SKM-1 (cell line): Measurements from ENCODE around the gene RBM38.

Experiments used
- DNase-seq: peaks from one replicate; lab custom pipeline; 2025; ENCODE audit not compliant: unreplicated experiment; lab: John Stamatoyannopoulos, UW

The RBM38 gene

DNA sequence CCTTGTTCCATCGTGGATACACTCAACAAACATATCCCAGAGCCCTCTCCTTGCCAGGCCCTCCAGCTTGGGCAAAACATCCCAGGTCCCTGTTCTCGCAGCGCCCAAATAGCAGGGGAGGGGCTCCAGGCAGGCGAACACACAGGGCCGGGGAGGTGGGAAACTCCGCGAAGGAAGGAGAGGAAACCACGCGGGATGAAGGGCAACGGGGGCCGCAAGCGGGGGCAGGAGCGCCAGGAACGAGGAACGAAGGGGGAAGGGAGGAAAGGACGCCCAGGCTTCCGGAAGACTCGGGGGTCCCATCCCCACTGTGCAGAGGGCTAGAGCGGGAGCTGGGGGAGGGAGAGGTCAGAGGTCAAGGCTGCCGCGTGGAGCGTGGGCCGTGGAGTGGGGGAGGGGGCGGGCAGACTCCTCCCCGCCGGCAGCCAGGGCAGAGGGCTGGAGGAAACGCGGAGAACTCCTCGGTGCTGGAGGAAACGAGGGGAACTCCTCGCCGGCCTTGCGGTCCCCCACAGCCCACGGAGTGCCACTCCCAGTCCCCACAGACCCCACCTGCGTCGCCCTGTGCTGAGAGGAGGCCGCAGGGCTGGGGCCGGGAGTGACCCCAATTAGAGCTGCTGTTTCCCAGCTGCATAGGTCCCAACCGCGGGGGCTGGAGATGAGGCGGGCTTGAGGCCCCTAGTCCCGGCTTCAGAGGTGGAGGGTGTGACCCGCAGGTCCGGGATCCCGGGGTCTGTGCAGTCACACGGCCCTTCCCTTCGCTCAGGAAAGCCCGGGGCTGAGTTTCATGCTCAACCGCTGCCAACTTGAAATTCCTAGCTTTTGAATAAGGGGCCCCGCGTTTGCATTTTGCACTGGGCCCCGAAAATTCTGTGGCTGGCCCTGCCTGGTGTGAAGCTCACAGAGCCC lies 1.2 kb upstream of the RBM38 start:
- DNase-seq = no peak

DNA sequence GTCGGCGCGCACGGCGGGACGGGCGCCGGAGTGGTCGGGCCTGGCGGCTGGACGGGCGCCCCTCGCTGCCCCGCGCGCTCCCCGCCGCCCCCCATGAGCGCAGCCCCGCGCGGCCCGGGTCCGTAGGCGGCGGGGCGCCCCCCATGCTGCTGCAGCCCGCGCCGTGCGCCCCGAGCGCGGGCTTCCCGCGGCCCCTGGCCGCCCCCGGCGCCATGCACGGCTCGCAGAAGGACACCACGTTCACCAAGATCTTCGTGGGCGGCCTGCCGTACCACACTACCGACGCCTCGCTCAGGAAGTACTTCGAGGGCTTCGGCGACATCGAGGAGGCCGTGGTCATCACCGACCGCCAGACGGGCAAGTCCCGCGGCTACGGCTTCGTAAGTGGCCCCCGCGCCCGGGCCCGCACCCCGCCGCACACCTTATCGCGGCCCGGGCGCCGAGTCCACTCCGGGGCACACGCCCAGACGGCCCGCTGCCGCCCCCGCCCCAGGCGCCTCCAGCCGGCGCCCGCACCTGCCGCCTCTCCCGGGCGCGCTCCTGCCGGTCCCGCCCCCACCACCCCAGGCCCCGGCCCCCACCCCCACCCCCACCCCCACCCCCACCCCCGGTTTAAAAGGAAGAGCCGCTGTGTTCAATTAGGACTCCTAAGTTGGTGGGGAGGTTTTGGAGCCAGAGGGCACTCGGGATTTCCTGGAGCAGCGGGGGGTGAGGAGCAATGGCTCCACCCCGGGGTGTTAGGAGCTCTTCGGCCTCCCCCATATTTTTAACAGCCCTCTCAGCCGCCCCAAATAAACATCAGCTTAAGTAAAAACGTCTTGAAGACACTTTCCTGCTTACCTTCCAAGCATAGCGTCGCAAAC lies 474 bp downstream of the RBM38 start:
- DNase-seq = no peak

DNA sequence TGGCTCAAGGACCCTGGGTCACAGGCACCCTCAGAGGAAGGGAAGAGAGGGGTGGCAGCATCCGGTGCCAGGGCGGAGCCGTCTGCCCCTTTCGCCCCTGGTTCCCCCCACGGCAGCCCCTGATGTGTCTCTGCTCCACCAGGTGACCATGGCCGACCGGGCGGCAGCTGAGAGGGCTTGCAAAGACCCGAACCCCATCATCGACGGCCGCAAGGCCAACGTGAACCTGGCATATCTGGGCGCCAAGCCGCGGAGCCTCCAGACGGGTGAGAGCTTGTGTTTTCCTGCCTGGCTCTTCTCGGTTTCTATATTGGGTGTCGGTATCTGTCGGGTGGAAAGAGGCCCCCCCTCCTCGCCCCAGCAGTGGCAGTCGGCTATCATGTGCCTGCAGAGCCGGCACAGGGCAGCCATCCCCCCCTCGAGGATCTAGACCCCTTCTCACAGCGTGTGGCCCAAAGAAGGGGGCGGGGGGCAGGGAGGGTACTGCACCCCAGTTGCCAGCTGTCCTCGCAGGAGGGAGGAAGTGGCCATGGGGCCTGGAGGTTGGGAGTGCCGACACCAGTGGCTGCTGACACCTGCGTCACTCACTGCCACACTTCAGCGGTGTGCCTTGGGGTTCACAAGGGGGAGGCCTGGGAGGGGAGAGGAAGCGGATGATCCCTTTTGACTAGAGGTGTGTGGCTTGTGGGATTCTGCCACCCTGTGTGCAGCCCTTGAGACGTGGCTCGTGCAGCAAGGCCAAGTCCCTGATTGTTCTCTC lies 1.5 kb downstream of the RBM38 start:
- no peak for DNase-seq

DNA sequence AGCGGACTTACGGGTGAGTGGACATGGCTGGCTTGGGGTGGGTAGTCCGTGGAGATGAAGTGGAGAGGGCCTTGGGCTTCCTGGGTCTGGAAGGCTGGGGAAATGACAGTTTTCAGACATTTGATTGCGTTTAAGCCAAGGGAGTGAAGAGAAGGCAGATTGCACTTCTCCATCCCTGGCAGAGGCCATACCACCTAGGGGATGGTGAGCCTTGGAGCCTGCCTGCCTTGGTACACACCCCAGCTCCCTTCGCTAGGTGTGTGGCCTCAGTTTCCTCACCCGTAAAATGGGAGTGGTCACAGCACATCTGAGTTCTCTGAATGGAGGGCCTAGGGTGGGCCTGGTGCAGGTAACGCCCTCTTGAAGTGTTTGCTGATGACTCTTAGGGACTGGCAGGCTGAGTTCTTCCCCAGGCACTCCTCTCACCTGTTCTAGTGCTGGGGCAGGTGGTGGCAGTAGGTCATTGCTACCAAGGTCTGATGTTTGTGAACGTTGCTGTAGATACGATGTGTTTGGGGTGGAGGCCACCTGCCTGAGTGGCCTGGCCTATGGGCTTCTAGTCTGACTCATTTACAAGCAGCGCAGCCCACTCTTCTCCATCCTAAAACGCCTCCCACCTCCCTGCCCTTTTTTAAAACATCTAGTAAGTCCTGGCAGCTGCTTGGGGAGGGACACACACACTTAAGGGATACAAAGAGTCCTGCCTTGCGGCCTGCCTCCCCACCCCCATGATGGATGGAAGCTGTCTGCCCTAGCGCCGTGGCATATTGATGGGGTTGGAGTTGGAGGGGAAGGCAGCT lies 2.3 kb downstream of the RBM38 start:
- no peak for DNase-seq

DNA sequence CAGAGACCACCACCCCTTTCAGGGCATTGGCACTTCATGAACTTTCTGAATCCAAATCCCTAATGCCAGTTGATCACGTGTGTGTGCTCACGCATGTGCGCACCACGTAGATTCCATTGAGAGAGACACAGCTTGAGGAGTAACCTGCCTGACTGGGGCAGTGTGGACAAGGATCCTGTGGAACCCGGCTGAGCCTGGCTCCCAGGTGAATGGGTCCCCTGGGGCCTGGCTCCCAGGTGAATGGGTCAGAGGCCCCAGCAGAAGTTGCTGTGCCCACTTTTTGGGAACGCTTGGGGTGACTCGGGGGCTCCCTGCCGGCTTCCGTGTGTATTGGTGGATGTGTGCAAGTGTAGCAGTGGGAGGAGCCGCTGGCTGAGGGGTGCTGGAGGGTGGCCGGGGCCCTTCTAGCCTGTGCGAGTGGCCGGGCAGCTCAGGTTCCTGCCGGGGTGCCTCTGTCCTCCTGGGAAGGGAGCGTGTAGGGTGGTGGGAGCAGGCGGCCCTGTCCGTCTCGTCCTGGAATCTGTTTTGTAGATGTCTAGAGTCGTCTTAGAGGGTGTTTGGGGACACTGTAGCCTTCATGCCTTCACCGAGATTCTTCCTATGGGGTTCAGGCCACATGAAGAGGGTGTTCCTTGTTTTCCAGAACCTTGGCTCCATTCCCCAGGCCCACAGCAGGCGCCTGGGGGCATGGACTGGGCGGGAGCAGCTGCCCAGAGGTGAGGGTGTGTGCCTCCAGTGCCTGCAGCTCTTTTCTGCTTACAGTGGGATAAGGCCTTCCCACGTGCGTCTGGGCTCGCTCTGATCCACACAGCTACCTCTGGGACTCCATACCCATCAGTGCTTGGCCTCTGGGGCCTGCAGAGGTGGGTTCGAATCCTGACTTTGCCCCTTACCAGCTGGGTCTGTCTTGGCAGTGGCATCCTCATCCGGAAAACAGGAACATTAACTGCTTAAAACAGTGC lies 3.2 kb downstream of the RBM38 start:
- no peak for DNase-seq

- DNase-seq = no peak
These were observed 4.1 kb downstream of the RBM38 start for GRCh38 chr20:57395111-57395966.

GRCh38 chr20:57396212-57396983 lies 5.2 kb downstream of the RBM38 start:
- no peak for DNase-seq

DNA sequence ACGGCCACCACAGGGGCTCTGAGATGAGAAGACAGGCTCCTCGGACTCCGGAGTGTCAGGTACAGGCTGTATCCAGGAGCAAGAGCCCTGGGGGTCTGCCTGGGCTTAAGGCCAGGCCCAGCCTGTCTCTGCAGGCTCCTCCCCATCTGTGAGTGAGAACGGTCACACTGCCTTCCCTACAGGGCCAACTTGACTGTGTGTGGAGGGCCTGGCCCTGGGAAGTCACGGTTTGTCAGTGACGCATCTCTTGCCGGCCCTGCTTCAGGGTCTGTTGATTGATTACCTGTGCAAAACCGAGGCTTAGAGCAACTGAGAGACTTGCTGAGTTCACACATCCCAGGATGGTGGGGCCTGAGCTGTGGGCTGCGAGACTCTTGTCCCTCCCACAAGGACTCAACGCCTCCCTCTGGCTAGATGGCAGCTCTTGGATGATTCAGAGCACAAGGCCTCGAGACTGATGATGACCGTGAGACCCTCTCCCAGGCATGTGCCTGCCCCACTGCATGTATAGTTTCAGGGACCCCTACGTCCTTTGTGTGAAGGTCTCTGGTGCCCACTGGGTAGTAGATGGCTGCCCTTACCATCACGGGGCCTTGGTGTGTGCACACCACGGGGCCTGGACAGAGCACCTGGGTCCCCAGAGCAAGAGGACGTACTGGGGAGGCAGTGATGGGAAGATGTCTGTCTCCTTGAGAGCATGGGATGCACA lies 5.9 kb downstream of the RBM38 start:
- no peak for DNase-seq

DNA sequence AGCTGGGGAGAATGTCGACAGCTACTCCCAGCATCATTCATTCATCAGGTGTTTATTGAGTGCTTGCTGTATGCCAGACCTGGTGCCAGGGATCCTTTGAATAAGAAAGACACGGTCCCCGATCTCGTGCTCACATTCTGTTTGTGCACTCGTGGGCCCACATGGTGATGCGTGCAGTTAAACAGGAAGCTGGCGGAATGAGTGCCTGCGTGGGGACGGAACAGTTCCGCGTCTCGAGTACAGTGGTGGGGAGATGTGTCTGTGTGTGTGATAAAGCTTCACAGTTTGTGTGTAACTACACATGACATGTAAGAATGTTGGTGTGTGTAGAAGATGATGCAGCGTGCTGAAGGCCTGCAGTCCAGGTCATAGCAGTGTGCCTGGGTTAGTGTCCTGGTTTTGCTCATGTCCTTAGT lies 6.5 kb downstream of the RBM38 start:
- DNase-seq = no peak

DNA sequence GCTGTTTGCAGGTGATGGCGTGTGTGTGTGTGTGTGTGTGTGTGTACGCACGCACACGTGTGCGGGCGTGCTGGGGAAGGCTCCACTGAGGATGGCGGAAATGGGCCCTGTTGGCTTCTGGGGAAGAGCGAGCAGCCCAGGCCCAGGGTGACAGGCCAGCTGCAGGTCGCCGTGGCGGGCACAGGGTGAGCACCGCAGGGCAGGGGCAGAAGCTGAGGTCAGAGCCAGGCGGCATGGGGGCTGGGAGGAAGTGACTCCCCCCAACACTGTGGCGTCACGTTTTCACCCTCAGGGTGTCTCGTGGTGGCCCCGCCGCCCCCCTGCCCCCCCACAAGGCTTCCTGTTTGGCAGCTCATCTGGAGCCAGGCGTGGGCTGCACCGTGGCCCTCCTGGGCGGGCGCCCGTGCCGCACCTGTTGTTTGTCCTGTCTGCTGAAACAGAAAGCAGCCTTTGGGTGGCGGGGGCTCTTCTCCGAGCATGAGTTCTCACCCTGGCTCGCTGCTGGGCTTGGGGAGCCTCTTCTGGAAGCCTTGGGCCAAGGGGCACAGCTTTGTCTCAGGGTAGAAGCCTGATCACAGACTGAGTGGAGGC lies 7.1 kb downstream of the RBM38 start:
- DNase-seq = no peak

DNA sequence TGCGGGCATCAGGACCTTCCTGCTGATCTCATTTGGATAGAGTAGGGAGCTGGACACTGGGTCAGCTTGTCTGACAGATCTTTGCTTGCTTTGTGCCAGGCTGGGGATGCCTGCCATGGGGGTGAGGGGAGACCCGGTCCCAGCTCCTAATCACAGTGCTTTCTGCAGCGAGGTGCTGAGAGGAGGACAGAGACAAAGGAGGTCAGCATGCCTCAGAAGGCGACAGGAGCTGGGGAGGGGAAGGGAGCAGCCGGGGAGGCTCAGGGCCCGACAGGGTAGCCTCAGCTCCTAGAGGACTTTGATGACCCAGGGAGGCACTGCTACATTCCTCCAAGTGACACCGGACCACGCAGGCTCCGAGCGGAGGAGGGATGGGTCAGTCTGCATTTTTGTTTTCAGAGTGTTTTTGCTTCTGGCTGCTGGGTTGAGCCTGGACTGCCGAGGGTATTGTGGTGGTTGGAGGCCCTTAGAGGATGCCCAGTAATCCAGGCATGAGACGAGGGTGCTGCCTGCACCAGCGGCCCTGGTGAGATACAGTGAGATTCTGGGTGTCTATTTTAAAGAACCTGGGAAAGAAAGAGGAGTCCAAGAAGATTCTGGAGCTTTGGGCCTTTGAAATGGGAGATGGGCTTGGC lies 7.8 kb downstream of the RBM38 start:
- no peak for DNase-seq

DNA sequence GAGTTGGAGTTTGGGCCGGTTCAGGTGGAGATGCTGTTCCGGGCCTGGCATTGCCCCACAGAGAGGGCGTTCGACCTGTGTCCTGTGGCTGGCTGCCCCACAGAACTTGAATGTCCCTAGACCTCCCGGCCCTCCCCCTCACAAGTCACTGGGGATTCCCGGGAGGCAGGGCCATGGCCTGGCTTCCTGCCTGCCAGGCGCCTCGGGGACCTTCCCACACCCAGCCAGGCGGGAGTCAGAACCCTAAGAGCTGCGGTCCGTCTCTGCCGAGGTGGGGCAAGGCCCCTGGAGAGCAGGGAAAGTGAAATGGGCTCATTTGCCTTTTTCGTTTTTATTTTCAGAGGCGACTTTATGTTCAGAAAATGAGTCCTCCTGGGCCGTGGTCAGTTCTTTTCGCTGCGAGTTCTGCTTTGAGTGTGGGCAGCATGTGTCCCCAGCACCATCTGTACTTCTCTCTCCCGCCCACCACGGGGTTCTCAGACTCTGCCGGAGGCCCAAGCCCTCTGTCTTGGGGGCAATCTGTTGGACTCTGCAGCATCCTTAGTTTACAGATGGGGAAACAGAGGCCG lies 8.5 kb downstream of the RBM38 start:
- no peak for DNase-seq

- DNase-seq = no peak
These were observed 9.1 kb downstream of the RBM38 start for GRCh38 chr20:57400231-57400701.

- no peak for DNase-seq
These were observed 9.8 kb downstream of the RBM38 start for GRCh38 chr20:57400821-57401564.

GRCh38 chr20:57401565-57401918 lies 10.3 kb downstream of the RBM38 start:
- DNase-seq = no peak
